HG03039 (cell line): ENCODE measurements around the gene OR5D13.

Experiments
- ATAC-seq: cut with Tn5 transposase; IDR thresholded peaks from one replicate; pipeline ENCODE4 v1.9.1; 2021; ENCODE audit warnings: mild to moderate bottlenecking, moderate library complexity; ENCODE audit not compliant: unreplicated experiment

OR5D13 gene, protein sequence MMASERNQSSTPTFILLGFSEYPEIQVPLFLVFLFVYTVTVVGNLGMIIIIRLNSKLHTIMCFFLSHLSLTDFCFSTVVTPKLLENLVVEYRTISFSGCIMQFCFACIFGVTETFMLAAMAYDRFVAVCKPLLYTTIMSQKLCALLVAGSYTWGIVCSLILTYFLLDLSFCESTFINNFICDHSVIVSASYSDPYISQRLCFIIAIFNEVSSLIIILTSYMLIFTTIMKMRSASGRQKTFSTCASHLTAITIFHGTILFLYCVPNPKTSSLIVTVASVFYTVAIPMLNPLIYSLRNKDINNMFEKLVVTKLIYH

DNA sequence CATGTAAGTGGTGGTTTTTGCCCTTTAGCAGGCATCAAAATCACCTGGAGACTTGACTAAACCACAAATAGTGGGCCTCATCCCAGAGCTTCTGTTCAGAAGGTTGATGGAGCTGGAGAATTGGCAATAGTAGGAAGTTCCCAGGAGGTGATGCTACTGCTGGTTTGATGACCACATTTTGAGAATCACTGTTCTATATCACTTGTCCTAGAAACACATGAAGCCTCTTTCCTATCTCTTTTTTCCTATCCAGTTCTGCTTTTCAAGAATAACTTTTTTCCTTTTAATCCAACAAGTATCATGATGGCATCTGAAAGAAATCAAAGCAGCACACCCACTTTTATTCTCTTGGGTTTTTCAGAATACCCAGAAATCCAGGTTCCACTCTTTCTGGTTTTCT lies at the start of gene OR5D13:
Gene OR5D13 (plus strand): TSS at position 301 of the 400 bp plus-strand sequence. CDS start 0 bp downstream, at position 301.
- ATAC-seq = no peak

- ATAC-seq = no peak
These were observed 46.4 kb upstream of the OR5D13 start for GRCh38 chr11:55726715-55727324.

GRCh38 chr11:55732936-55733335 lies 40.3 kb upstream of the OR5D13 start:
- no peak for ATAC-seq

- ATAC-seq = no peak
These were observed 18.4 kb downstream of the OR5D13 start for GRCh38 chr11:55791606-55792005.

- ATAC-seq = no peak
These were observed 20.1 kb downstream of the OR5D13 start for GRCh38 chr11:55793321-55793720.

- no peak for ATAC-seq
These were observed 22.0 kb downstream of the OR5D13 start, which contains the start of gene OR5D14 for GRCh38 chr11:55795256-55795655. Gene OR5D14, plus strand, starts transcription at chr11:55795556. Its CDS starts 0 bp downstream, at chr11:55795556.

DNA sequence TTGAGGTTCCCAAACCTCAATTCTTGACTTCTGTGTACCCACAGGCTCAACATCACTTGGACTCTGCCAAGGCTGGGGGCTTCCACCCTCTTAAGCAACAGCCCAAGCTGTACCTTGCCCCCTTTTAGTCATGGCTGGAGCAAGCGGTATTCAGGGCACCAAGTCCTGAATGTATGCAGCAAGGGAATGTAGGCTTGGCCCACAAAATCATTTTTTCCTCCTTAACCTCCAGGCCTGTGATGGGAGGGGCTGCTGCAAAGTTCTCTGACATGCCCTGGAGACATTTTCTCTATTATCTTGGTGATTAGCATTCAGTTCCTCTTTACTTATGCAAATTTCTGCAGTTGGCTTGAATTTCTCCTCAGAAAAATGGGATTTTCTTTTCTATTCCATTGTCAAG lies 33.0 kb downstream of the OR5D13 start:
- no peak for ATAC-seq

GRCh38 chr11:55811067-55811466 lies 37.8 kb downstream of the OR5D13 start, which contains the start of gene OR5L1:
Gene OR5L1, plus strand, starts transcription at chr11:55811367. Its CDS starts 100 bp downstream, at chr11:55811467.
- ATAC-seq = no peak

- no peak for ATAC-seq
These were observed 46.1 kb downstream of the OR5D13 start, which contains the start of gene OR5D18 for GRCh38 chr11:55819330-55819729. Gene OR5D18, plus strand, starts transcription at chr11:55819630. Its CDS starts 0 bp downstream, at chr11:55819630.
